Measurements from ENCODE around the gene OR8B12.

DNA sequence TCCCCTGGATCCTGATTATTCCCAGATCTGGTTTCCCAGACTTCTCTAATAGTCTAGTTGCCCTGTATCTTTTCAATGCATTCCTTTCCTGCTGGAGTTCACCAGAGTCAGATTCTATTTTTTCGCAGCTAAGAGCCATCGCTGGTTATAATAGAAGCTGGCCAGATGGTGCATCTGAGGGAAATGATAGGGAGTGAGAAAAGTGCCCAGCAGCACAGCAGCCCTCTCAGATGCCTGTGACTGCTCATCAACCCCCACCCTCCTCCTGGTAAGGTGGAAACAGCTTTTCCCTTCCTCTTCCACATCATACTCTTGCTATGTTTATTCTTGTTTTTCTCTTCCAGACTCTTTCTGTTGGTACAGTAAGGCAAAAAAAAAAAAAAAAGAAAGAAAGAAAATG, 39.1 kb upstream of the OR8B12 start:
- TF ChIP-seq, protein P1, sequence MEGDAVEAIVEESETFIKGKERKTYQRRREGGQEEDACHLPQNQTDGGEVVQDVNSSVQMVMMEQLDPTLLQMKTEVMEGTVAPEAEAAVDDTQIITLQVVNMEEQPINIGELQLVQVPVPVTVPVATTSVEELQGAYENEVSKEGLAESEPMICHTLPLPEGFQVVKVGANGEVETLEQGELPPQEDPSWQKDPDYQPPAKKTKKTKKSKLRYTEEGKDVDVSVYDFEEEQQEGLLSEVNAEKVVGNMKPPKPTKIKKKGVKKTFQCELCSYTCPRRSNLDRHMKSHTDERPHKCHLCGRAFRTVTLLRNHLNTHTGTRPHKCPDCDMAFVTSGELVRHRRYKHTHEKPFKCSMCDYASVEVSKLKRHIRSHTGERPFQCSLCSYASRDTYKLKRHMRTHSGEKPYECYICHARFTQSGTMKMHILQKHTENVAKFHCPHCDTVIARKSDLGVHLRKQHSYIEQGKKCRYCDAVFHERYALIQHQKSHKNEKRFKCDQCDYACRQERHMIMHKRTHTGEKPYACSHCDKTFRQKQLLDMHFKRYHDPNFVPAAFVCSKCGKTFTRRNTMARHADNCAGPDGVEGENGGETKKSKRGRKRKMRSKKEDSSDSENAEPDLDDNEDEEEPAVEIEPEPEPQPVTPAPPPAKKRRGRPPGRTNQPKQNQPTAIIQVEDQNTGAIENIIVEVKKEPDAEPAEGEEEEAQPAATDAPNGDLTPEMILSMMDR (IDR thresholded peaks at IDR 0.05; ENCODE audit: low read depth, low read length): no peak
- TF ChIP-seq EZH2phosphoT487 (IDR thresholded peaks at IDR 0.05; ENCODE audit: low read depth): no peak
